ENCODE measurements around the gene LIX1. TPM values are rescaled to one million over a fixed set of nuclear protein-coding genes. Genes with fewer than 3 reads are reported as not detected.

LIX1 gene
- total RNA-seq, 4 donors from 2014 or later = under 0.01 TPM; not detected in 2

GRCh38 chr5:97119007-97119390 is 23.4 kb downstream of the LIX1 start:
- Histone ChIP-seq H3K27me3 (no peaks in the 10 kb centered on the region), H3K36me3 (no peaks in the 10 kb centered on the region), H3K9me3 (no peaks in the 10 kb centered on the region), H3K4me3 (no peak overlapping the region), H3K27ac (no peak overlapping the region), H3K4me1 (no peaks in the 10 kb centered on the region)
- no peak for DNase-seq (ENCODE audit: low spot score in 2 of 2)
- TF ChIP-seq, protein P1, sequence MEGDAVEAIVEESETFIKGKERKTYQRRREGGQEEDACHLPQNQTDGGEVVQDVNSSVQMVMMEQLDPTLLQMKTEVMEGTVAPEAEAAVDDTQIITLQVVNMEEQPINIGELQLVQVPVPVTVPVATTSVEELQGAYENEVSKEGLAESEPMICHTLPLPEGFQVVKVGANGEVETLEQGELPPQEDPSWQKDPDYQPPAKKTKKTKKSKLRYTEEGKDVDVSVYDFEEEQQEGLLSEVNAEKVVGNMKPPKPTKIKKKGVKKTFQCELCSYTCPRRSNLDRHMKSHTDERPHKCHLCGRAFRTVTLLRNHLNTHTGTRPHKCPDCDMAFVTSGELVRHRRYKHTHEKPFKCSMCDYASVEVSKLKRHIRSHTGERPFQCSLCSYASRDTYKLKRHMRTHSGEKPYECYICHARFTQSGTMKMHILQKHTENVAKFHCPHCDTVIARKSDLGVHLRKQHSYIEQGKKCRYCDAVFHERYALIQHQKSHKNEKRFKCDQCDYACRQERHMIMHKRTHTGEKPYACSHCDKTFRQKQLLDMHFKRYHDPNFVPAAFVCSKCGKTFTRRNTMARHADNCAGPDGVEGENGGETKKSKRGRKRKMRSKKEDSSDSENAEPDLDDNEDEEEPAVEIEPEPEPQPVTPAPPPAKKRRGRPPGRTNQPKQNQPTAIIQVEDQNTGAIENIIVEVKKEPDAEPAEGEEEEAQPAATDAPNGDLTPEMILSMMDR (IDR thresholded peaks at IDR 0.05) = no peak
- no peak for TF ChIP-seq EP300 (IDR thresholded peaks at IDR 0.05)
- no peak for TF ChIP-seq POLR2A (IDR thresholded peaks at IDR 0.05)
- 51 to 63% methylated on average over 2 of the region's 2 CpGs for WGBS, 2 donors

DNA sequence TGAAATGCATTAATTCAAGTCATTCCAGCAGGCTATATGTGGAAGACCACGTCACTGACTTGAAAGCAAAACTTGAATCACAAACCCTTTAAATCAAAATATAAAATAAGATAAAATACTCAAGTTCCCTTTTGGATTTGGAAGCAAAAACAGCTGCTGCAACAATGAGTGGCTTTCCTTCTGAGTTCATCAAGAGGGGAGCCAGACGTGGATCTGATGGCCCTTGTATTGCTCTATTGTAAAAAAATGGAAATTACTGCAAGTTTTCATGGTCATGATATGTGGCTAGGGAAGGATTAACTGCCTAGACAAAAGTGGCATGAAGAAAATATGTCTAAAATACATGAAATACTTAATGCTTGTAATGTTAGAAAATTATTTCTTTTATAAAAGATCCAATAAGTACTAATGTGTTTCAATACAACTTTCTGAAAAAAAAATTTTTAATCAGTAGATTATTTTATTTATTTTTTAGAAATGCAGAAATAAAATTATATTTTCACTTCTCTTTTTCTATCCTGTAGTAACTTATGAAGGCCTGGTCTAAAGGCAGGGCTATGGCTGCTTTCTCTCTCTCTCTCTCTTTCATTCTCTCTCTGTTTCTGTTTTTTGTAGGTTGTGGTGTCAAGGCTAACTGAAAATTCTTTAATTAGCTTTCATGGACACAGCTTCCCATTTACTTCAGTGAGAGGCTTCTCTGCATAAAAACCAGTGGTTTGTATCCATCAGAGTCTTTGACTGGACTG is 24.0 kb downstream of the LIX1 start:
- no peak overlapping the region for H3K4me3 ChIP-seq
- no peak for TF ChIP-seq EP300 (IDR thresholded peaks at IDR 0.05)
- no peak for TF ChIP-seq POLR2A (IDR thresholded peaks at IDR 0.05)
- TF ChIP-seq, protein P1 (IDR thresholded peaks at IDR 0.05) = no peak
- WGBS, 2 donors = 23 to 28% methylated on average over 2 of the region's 2 CpGs

DNA sequence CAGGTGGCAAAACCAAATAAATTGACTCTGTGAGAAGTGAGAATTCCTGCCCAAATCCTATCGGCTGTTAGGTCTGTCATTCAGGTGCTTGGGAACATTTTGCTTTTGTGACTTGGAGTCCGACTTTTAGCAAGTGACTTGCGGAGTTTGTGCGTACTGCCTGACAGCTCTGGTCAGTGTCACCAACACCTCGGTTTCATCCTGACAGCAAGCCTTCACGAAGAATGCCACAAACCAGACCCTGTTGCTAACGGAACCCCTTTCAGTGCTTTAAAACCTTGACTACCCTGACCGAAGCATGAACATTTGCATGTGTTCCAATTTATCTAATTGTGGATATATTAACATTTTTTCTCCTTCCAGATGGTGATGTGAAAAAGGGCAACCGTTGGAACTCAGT is 26.5 kb downstream of the LIX1 start:
- Histone ChIP-seq H3K27ac (no peak overlapping the region), H3K4me1 (no peaks in the 10 kb centered on the region), H3K4me3 (no peak overlapping the region), H3K36me3 (no peaks in the 10 kb centered on the region), H3K9me3 (no peaks in the 10 kb centered on the region), H3K27me3 (no peaks in the 10 kb centered on the region)
- TF ChIP-seq, protein P1 (IDR thresholded peaks at IDR 0.05) = no peak
- TF ChIP-seq POLR2A (IDR thresholded peaks at IDR 0.05) (no peak), EP300 (IDR thresholded peaks at IDR 0.05) (no peak)
- DNase-seq (ENCODE audit: low spot score in 2 of 2) = no peak
- 65 to 79% methylated on average over 9 of the region's 9 CpGs for WGBS, 2 donors

More for the DNA sequence above, 24.0 kb downstream of the LIX1 start:
- no peak for DNase-seq (ENCODE audit: low spot score in 2 of 2)
- H3K27me3 ChIP-seq = no peaks in the 10 kb centered on the region
- no peaks in the 10 kb centered on the region for H3K9me3 ChIP-seq
- H3K4me1 ChIP-seq = no peaks in the 10 kb centered on the region
- no peaks in the 10 kb centered on the region for H3K36me3 ChIP-seq
- H3K27ac ChIP-seq = no peak overlapping the region

DNA sequence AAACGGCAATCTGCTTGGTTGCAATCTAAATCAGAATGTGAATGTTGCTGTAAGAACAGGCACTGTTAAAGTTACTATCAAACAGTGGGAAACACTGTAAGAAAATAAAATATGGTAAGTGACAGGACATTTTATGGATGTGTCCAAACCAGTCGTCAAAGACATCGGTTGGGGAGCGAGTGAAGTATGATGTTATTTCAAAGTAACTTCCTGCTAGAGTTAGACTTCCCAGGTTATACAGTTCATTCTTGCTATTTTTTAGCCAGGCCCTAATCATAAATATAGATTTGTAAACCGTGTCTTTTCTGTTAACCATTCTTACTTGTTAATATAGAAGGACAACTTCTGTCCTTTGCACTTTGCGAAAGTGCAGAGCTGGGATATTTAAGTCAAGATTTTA is 30.2 kb downstream of the LIX1 start:
- DNase-seq (ENCODE audit: low spot score in 2 of 2) = no peak
- no peak overlapping the region for H3K4me3 ChIP-seq
- WGBS, 2 donors = 61 to 66% methylated on average over 6 of the region's 6 CpGs
- H3K9me3 ChIP-seq = no peaks in the 10 kb centered on the region
- H3K4me1 ChIP-seq = no peaks in the 10 kb centered on the region
- no peaks in the 10 kb centered on the region for H3K36me3 ChIP-seq
- no peaks in the 10 kb centered on the region for H3K27me3 ChIP-seq
- H3K27ac ChIP-seq = no peak overlapping the region
- TF ChIP-seq POLR2A (IDR thresholded peaks at IDR 0.05) (no peak), EP300 (IDR thresholded peaks at IDR 0.05) (no peak)
- TF ChIP-seq, protein P1 (IDR thresholded peaks at IDR 0.05) = no peak

GRCh38 chr5:97111616-97112015 is 30.8 kb downstream of the LIX1 start:
- H3K4me3 ChIP-seq = no peak overlapping the region
- WGBS, 2 donors = 36 to 39% methylated on average over 4 of the region's 4 CpGs
- no peaks in the 10 kb centered on the region for H3K27me3 ChIP-seq
- no peaks in the 10 kb centered on the region for H3K4me1 ChIP-seq
- H3K27ac ChIP-seq = no peak overlapping the region
- no peaks in the 10 kb centered on the region for H3K36me3 ChIP-seq
- TF ChIP-seq, protein P1 (IDR thresholded peaks at IDR 0.05) = no peak
- TF ChIP-seq POLR2A (IDR thresholded peaks at IDR 0.05) (no peak), EP300 (IDR thresholded peaks at IDR 0.05) (no peak)
- H3K9me3 ChIP-seq = no peaks in the 10 kb centered on the region
- no peak for DNase-seq (ENCODE audit: low spot score in 2 of 2)
